Activated CD8-positive, alpha-beta T cell treated with anti-CD3 and anti-CD28 coated beads for 36 hours (primary cell): Measurements from ENCODE around the gene CLUH. TPM values are rescaled to one million over a fixed set of nuclear protein-coding genes. Genes with fewer than 3 reads are reported as not detected.
A peak's percentile ranks its signal among the peaks of the same experiment; 100 is the strongest.

Experiments used
- ATAC-seq: fragments of 200-7000 bp; cut with Tn5 transposase; one replicate; pipeline ENCODE4 v1.10.0; 2021; ENCODE audit warnings: mild to moderate bottlenecking, moderate library complexity
- CTCF ChIA-PET: fragments of 350-600 bp; sonication (Branson Sonifier 250); formaldehyde crosslinking; loops from one replicate; lab custom pipeline; 2021; ENCODE audit warnings: antibody characterized with exemption; lab: Charles Lee
- POLR2A ChIA-PET: fragments of 350-600 bp; sonication (Branson Sonifier 250); formaldehyde crosslinking; loops from one replicate; lab custom pipeline; 2021; ENCODE audit warnings: antibody characterized with exemption; lab: Charles Lee
- DNase-seq: peaks from one replicate; pipeline ENCODE4 v3.0.0-alpha.2; 2020
- H3K27ac Mint-ChIP-seq: one replicate; pipeline ENCODE4 v1.8.0; 2021; ENCODE audit warnings: mild to moderate bottlenecking, mixed read lengths
- H3K27me3 Mint-ChIP-seq: one replicate; pipeline ENCODE4 v1.8.0; 2021; ENCODE audit warnings: mixed read lengths
- H3K36me3 Mint-ChIP-seq: one replicate; pipeline ENCODE4 v1.8.0; 2021; ENCODE audit warnings: low read depth, mixed read lengths
- H3K4me1 Mint-ChIP-seq: one replicate; pipeline ENCODE4 v1.8.0; 2021; ENCODE audit warnings: low read depth, mixed read lengths
- H3K4me3 Mint-ChIP-seq: one replicate; pipeline ENCODE4 v1.8.0; 2021; ENCODE audit warnings: mild to moderate bottlenecking, moderate library complexity, mixed read lengths
- H3K9me3 Mint-ChIP-seq: one replicate; pipeline ENCODE4 v1.8.0; 2021; ENCODE audit warnings: mixed read lengths
- CTCF ChIP-seq: fragments of 200-600 bp; IDR thresholded peaks from one replicate; pipeline ENCODE4 v1.8.0; 2022; ENCODE audit warnings: antibody characterized with exemption, mild to moderate bottlenecking
- intact Hi-C: fragments of 100-400 bp; cut with micrococcal nuclease; formaldehyde crosslinking; loops from one replicate; pipeline ENCODE4 v1.10.0; 2022
- total RNA-seq, 2 experiments: library from RNA; stranded (reverse); gene quantifications; one replicate each; pipeline ENCODE4 v1.2.3, GENCODE V29; 2021

The CLUH gene
- total RNA-seq, 2 experiments from 2014 or later: 105 to 111 TPM

DNA sequence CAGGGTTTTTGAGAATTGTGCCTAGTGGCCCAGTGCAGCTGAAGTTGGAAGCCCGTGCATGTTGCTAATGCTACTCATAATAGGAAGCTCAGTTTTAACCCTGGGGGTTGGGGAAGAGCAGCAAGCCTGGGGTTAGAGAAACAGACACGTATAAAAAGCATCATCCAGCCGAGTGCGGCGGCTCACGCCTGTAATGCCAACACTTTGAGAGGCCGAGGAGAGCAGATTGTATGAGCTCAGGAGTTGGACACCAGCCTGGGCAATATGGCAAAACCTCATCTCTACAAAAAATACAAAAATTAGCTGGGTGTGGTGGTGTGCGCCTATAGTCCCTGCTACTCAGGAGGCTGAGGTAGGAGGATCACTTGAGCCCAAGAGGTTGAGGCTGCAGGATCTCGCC, 2.3 kb upstream of the CLUH start:
- intact Hi-C loops: no loop called here
- Mint-ChIP-seq H3K27me3 (no peaks in the 10 kb centered on the region), H3K4me3 (no peak overlapping the region), H3K36me3 (peaks cover 11% of the 10 kb centered on the region), H3K9me3 (no peaks in the 10 kb centered on the region), H3K27ac (no peak overlapping the region), H3K4me1 (peaks cover 25% of the 10 kb centered on the region)
- ChIA-PET CTCF (interaction anchor here (0.8 kb wide), 1 partner anchor 72 kb away, joined by 4 read pairs; no protein-coding TSS in a partner anchor), POLR2A (no interaction called here)
- DNase-seq (no peak), ATAC-seq (no peak)
- TF ChIP-seq CTCF: no peak

GRCh38 chr17:2712300-2713043, 908 bp upstream of the CLUH start:
- peak overlapping the region; percentile 93 for H3K27ac Mint-ChIP-seq
- ATAC-seq (no peak), DNase-seq (no peak)
- no peaks in the 10 kb centered on the region for H3K9me3 Mint-ChIP-seq
- H3K4me3 Mint-ChIP-seq: peak overlapping the region; percentile 86
- ChIA-PET POLR2A (interaction anchor here (1.0 kb wide), 1 partner anchor 9 kb away, joined by 4 read pairs; no protein-coding TSS in a partner anchor), CTCF (no interaction called here)
- H3K36me3 Mint-ChIP-seq: peaks cover 11% of the 10 kb centered on the region
- no peak for TF ChIP-seq CTCF
- H3K4me1 Mint-ChIP-seq: peaks cover 34% of the 10 kb centered on the region
- no peaks in the 10 kb centered on the region for H3K27me3 Mint-ChIP-seq
- intact Hi-C loops: no loop called here

GRCh38 chr17:2710803-2711607, 559 bp downstream of the CLUH start:
- DNase-seq (peak; percentile 38), ATAC-seq (no peak)
- Mint-ChIP-seq H3K4me3 (peak overlapping the region; percentile 91), H3K4me1 (peaks cover 37% of the 10 kb centered on the region), H3K9me3 (no peaks in the 10 kb centered on the region), H3K36me3 (peaks cover 11% of the 10 kb centered on the region), H3K27ac (peak overlapping the region; percentile 87), H3K27me3 (no peaks in the 10 kb centered on the region)
- POLR2A ChIA-PET: interaction anchor here (0.6 to 1.6 kb wide), 12 partner anchors 9 to 319 kb away, joined by 3 to 6 read pairs (median 4); partner anchors contain the start of genes METTL16 and PAFAH1B1
- intact Hi-C loops: no loop called here
- CTCF ChIA-PET: interaction anchor here (1.1 kb wide), 1 partner anchor 10 kb away, joined by 3 read pairs; no protein-coding TSS in a partner anchor
- TF ChIP-seq CTCF: no peak

- peaks cover 41% of the 10 kb centered on the region for H3K4me1 Mint-ChIP-seq
- no peaks in the 10 kb centered on the region for H3K9me3 Mint-ChIP-seq
- POLR2A ChIA-PET: interaction anchor here (0.7 to 1.6 kb wide), 11 partner anchors 8 to 318 kb away, joined by 3 to 6 read pairs (median 4); partner anchors contain the start of genes METTL16 and PAFAH1B1
- CTCF ChIA-PET: interaction anchor here (1.0 to 1.1 kb wide), 2 partner anchors 11 to 12 kb away, joined by 3 read pairs; no protein-coding TSS in a partner anchor
- H3K27ac Mint-ChIP-seq: peak overlapping the region; percentile 87
- H3K36me3 Mint-ChIP-seq: peaks cover 14% of the 10 kb centered on the region
- no peaks in the 10 kb centered on the region for H3K27me3 Mint-ChIP-seq
- DNase-seq (no peak), ATAC-seq (no peak)
- TF ChIP-seq CTCF: no peak
- H3K4me3 Mint-ChIP-seq: peak overlapping the region; percentile 91
- intact Hi-C loops: no loop called here
Observed at GRCh38 chr17:2710071-2710802, 1.3 kb downstream of the CLUH start.
